Progenitor cell of endocrine pancreas (in vitro differentiated cells): ENCODE results near the gene FGD5. TPM values are rescaled to one million over a fixed set of nuclear protein-coding genes. Genes with fewer than 3 reads are reported as not detected.

Experiments
- DNase-seq: peaks from one replicate; pipeline ENCODE4 v3.0.0; 2021; ENCODE audit warnings: low spot score; ENCODE audit not compliant: unreplicated experiment
- H3K27ac Mint-ChIP-seq: 2 replicates; pipeline ENCODE4 v1.8.0; 2021; ENCODE audit warnings: mild to moderate bottlenecking, moderate library complexity, mixed read lengths
- H3K27me3 Mint-ChIP-seq: 2 replicates; pipeline ENCODE4 v1.8.0; 2021; ENCODE audit warnings: mixed read lengths
- H3K36me3 Mint-ChIP-seq: 2 replicates; pipeline ENCODE4 v1.8.0; 2022; ENCODE audit warnings: mixed read lengths; ENCODE audit not compliant: insufficient read depth
- H3K4me1 Mint-ChIP-seq: 2 replicates; pipeline ENCODE4 v1.8.0; 2021; ENCODE audit warnings: low read depth, mixed read lengths
- H3K4me3 Mint-ChIP-seq: 2 replicates; pipeline ENCODE4 v1.8.0; 2021; ENCODE audit warnings: low read depth, mild to moderate bottlenecking, moderate library complexity, mixed read lengths
- H3K9me3 Mint-ChIP-seq: 2 replicates; pipeline ENCODE4 v1.8.0; 2021; ENCODE audit warnings: low read depth, mixed read lengths
- total RNA-seq: library from RNA; stranded (reverse); gene quantifications from 2 replicates; pipeline ENCODE4 v1.2.1, GENCODE V29; 2021
- TF ChIP-seq, protein P1 (sequence below): fragments of 200-600 bp; sonication (generic); IDR thresholded peaks from one replicate; pipeline ENCODE4 v1.5.0; 2021; ENCODE audit warnings: antibody characterized with exemption, mild to moderate bottlenecking; ENCODE audit not compliant: unreplicated experiment

FGD5 gene
- total RNA-seq, 1 donor from 2014 or later: 0.17 TPM

DNA sequence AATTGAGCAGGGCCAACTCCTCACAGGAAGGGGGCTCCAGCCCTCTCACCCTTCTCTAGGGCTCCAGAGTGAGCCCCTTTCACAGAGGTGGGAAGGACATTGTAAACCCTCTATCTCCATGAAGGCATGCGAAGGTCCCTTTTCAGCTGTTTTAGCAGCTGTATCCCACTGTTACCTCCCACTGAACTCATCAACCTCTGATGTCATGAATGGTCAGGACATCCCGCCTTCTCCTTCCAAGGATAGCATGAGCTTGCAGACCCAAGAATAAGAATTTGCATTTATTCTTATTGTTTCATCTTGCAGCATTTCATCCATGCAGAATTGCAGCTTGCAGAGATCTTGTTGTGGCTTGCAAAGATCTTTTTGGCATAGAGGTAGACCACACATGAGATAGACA lies 24.3 kb upstream of the FGD5 start:
- DNase-seq: no peak
- Mint-ChIP-seq H3K27me3 (peaks cover 34% of the 10 kb centered on the region), H3K4me1 (peaks cover 2% of the 10 kb centered on the region), H3K9me3 (no peaks in the 10 kb centered on the region), H3K27ac (no peak overlapping the region), H3K4me3 (no peak overlapping the region), H3K36me3 (no peaks in the 10 kb centered on the region)
- TF ChIP-seq, protein P1, sequence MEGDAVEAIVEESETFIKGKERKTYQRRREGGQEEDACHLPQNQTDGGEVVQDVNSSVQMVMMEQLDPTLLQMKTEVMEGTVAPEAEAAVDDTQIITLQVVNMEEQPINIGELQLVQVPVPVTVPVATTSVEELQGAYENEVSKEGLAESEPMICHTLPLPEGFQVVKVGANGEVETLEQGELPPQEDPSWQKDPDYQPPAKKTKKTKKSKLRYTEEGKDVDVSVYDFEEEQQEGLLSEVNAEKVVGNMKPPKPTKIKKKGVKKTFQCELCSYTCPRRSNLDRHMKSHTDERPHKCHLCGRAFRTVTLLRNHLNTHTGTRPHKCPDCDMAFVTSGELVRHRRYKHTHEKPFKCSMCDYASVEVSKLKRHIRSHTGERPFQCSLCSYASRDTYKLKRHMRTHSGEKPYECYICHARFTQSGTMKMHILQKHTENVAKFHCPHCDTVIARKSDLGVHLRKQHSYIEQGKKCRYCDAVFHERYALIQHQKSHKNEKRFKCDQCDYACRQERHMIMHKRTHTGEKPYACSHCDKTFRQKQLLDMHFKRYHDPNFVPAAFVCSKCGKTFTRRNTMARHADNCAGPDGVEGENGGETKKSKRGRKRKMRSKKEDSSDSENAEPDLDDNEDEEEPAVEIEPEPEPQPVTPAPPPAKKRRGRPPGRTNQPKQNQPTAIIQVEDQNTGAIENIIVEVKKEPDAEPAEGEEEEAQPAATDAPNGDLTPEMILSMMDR: no peak

DNA sequence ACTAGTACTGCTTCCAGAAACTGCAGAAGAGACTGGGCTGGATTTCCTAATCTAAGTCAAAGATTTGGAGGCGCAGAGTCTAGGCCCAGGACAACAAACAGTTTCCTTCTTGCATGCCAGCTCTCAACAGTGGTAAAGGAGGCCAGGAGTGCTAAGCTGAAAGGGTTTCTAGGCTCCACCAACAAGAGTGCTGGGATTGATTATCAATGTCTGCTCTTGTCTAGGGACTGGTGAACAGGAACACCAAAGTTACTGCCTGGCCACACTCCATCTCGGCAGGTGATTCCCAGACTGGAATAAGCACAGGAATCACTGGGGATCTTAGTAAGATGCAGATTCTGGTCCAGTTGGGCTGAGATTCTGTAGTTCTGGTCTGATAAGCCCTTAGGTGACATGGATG lies 22.8 kb upstream of the FGD5 start:
- Mint-ChIP-seq H3K27ac (no peak overlapping the region), H3K27me3 (peaks cover 29% of the 10 kb centered on the region)
- no peak for DNase-seq

DNA sequence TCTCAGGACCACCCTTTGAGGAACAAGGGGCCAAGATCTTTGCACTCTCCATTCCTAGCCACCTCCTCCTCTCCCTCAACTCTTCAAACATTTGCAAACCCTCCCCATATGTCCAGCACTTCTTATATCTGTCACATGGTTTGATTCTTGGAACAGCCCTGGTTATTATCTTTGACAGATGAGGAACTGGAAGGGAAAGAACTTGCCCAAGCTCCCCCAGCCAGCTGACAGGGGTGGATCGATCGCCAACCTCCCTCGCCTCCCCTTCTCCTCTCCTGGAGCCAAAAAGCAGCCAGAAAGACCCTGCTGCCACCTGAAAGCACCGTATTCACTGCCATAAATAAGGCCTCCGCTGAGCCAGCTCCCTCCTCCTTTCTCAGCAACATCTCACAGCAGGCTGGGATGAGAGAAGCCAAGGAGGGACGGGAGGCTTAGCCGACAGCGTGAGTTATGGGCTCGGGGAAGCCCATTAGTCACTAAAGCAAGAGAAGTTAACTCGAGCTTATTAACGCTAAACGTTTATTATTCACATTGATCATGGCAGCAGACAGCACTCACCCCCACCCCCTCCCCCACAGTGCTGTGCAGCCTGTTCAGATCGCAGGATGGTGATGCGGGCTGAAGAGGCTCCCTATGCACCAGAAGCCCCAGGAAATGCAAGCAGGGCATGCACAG lies 22.2 kb upstream of the FGD5 start:
- Mint-ChIP-seq H3K36me3 (no peaks in the 10 kb centered on the region), H3K27me3 (peaks cover 24% of the 10 kb centered on the region), H3K4me3 (no peak overlapping the region), H3K9me3 (no peaks in the 10 kb centered on the region), H3K4me1 (peaks cover under 1% of the 10 kb centered on the region), H3K27ac (no peak overlapping the region)
- DNase-seq: no peak
- TF ChIP-seq, protein P1: no peak

More for the DNA sequence above, 22.8 kb upstream of the FGD5 start:
- Mint-ChIP-seq H3K9me3 (no peaks in the 10 kb centered on the region), H3K4me3 (no peak overlapping the region), H3K4me1 (peaks cover 2% of the 10 kb centered on the region), H3K36me3 (no peaks in the 10 kb centered on the region)
- TF ChIP-seq, protein P1: no peak

DNA sequence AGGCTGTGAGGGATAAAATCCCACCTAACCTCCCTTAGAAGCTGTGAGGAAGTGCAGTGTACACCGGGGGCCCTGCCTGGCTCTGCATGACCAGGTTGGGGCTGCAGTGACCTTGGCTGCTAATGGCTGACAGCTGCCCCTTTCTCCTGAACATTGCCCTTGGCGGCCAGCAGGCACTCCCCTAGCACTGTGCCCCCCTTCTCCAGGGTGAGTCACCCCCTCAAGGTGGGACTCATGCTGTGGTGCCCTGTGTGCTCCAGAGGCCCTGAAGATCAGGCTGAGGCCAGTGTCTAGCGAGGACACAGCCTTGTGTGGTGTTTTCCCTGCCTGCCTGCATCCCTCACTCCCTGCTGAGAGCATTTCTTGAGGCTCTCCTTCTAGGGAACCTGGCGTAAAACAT lies 21.0 kb upstream of the FGD5 start:
- H3K4me3 Mint-ChIP-seq: no peak overlapping the region
- H3K36me3 Mint-ChIP-seq: no peaks in the 10 kb centered on the region
- DNase-seq: no peak
- peaks cover 24% of the 10 kb centered on the region for H3K27me3 Mint-ChIP-seq
- TF ChIP-seq, protein P1: no peak
- no peaks in the 10 kb centered on the region for H3K4me1 Mint-ChIP-seq
- H3K9me3 Mint-ChIP-seq: no peaks in the 10 kb centered on the region
- H3K27ac Mint-ChIP-seq: no peak overlapping the region

DNA sequence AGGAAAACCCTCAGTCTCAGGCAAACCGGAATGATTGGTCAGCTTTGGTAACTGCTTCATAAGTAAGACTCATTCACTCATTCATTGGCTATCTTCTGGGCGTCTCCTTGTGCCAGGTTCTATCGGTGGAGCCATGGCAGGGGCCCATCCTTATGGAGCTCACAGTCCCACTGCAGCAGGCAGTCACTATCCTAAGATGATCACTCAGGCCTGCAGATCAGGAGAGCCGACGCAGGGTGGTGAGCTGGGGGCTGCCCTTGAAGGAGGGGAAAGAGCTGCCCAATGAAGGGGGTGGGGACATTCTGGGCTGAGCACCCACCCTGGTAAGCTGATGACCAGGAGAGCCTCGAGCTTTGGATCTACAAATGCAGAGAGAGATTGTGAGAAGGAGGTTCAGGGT lies 20.5 kb upstream of the FGD5 start:
- DNase-seq: no peak
- Mint-ChIP-seq H3K27me3 (peaks cover 27% of the 10 kb centered on the region), H3K4me1 (no peaks in the 10 kb centered on the region), H3K27ac (no peak overlapping the region), H3K36me3 (no peaks in the 10 kb centered on the region), H3K9me3 (no peaks in the 10 kb centered on the region), H3K4me3 (no peak overlapping the region)
- TF ChIP-seq, protein P1: no peak
